CD4-positive, alpha-beta T cell treated with Interleukin-6 for 4 hours (primary cell): Measurements from ENCODE around the gene HOXA1.
A peak's percentile ranks its signal among the peaks of the same experiment; 100 is the strongest.

Experiments
- DNase-seq: peaks from one replicate; pipeline ENCODE4 v3.0.0-alpha.2; 2020; ENCODE audit warnings: mixed read lengths

Gene HOXA1

GRCh38 chr7:27104341-27105058, 8.7 kb upstream of the HOXA1 start:
- no peak for DNase-seq

DNA sequence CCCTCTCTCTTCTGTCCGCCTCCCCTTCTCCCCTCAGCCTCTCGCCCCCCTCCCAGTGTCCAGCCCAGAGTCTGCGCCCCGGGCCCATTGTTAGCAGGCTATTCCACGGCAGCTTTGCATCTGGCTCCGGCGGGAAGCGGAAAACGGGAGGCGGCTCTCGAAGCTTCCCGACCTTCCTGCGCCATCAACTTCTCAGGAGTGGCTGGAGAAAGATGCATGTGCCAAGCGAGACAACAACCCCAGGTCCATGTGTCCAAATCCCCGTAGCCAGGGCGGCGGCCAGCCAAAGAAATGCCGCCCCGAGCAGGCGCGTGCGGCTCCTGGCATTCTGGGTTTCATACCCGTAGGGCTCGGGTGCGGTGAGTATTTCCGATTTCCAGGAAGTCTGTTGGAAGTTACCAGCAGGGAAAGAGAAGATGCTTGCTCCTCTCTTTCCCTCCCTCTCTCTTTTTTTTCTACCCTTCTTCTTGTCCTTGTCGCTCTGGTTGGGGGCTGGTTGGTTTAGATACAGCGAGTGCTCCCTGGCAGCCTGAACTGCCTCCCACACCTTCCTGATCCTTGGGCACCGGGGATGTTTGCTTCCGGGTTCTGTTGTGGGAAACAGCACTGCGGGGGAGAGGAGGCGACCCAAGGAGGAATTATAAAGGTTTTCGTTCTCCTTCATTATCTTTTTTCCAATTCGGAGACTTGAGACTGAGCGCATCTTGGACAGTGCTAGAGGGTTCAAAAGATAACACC, 7.9 kb upstream of the HOXA1 start:
- DNase-seq = no peak

DNA sequence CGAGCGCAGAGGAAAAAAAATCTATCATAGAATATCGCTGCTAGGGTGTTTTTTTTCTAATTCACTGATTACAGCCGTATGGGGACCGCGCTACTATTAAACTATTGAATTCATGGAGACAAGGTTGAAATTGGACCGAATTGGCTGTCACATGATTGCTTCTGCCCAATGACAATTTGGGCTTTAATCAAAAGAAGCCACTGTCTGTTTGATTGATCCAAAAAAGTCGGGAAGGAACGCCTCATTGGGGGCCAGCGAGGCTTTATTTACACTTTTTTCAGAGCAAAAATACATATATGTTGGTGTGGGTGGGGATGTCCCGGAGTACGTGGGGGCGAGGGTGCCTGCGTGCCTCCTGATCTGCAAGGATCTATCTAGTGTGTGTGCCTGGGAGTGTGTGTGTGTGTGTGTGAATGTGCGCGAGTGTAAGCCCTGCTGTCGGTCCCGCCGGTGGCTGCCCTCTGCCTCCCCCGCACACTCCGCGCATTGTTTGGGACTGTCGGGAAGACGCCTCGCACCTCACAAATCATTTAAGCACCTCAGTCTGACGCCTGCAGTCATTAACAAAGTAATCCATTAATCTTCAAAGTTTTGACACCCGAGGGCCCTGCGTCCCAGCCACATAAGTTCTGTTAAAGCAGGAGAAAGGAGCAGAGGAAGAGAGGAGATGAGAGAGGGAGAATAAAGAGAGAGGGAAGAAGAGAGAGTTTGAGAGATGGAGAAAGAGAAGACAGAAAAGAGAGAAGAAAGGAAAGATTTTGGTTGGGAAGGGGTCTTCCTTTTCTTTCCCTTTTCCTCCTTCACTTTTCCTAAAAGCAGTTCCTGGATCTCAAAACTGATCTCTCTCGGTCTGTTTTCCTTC, 7.0 kb upstream of the HOXA1 start, which contains the start of gene HOXA2:
Gene HOXA2, minus strand, starts transcription at position 103 of the 862 bp plus-strand sequence. CDS start 183 bp downstream, outside the sequence.
- DNase-seq = no peak

DNA sequence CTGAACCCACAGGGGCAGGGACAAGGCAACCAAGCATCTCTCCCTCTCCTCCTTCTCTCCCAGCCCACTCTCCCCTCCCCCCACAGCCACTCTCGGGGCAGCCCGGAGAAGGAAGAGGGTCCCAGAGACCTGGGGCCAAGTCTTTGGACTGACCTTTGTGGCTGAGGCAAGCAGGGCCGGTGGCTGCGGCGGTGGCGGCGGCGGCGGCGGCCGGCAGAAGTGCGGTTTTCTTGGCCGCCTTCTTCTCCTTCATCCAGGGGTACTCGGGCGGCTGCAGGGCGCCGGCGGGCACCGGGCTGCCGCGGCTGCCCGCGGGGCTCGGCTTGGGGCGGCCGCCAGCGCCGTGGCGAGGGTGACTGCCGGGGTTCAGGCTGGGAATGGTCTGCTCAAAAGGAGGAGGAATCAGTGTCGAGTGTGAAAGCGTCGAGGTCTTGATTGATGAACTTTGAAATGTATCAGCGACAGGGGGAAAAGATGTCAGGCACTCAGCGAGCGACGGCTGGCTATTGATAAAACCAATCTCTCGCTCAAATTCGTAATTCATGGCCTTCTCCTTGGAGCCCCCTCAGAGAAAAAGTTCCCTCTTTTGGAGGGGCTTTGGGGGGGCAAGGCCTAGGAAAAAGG, 6.3 kb upstream of the HOXA1 start:
- no peak for DNase-seq

DNA sequence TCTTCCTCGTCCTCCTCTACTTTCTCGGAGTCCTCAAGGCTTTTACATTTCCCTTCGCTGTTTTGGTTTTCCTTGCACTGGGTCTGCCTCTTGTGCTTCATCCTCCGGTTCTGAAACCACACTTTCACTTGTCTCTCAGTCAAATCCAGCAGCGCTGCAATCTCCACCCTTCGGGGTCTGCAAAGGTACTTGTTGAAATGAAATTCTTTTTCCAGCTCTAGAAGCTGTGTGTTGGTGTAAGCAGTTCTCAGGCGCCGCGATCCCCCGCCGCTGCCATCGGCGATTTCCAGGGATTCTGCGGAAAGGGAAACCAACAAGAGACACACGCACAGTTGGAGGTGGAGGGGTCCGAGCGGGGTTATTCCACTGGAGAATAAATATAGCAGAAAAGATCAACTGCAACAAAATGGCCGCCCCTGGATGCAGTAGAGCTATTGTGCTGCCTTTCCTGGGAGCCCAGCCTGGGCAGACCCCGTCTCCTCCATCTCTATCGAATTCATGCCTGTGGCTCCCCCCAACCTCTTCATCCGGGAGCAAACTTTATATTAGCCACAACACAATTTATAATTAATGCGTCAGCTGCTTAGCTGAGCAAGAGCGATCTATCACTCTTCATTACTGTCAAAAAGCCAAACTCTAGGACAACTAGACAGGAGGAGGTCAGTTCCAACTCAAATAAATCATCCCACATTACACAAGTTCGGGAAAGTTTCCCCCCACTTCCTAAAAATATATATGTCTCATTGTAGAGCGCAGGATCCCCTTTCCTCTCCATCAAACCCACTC, 5.6 kb upstream of the HOXA1 start:
- DNase-seq = no peak

DNA sequence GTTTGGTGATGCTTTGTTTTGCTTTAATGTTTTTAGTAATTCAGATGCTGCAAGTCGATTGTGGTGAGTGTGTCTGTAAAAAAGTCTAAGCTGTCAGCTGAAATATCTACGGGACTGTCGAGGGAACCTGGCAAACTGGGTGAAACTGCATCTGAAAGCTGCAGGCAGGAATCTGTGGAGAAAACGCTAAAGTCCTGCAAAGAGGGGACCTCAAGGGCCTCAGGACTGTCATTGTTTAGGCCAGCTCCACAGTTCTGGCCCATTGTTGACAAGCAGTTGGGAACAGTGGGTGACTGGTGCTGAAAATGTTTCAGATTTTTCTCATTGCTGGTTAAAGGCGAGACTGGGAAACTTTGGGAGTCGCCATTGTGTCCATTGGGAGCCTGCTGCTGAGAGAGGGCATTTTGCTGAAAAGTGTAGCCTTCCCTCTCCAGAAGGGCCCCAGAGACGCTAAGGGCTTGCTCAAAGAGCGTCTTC, 4.9 kb upstream of the HOXA1 start:
- DNase-seq = no peak

- no peak for DNase-seq
These were observed 3.9 kb upstream of the HOXA1 start for GRCh38 chr7:27099453-27100370.

- DNase-seq = no peak
These were observed 3.0 kb upstream of the HOXA1 start for GRCh38 chr7:27098578-27099451.

- DNase-seq = no peak
These were observed 2.1 kb upstream of the HOXA1 start for GRCh38 chr7:27097686-27098577.

- no peak for DNase-seq
These were observed 1.1 kb upstream of the HOXA1 start for GRCh38 chr7:27096768-27097514.

DNA sequence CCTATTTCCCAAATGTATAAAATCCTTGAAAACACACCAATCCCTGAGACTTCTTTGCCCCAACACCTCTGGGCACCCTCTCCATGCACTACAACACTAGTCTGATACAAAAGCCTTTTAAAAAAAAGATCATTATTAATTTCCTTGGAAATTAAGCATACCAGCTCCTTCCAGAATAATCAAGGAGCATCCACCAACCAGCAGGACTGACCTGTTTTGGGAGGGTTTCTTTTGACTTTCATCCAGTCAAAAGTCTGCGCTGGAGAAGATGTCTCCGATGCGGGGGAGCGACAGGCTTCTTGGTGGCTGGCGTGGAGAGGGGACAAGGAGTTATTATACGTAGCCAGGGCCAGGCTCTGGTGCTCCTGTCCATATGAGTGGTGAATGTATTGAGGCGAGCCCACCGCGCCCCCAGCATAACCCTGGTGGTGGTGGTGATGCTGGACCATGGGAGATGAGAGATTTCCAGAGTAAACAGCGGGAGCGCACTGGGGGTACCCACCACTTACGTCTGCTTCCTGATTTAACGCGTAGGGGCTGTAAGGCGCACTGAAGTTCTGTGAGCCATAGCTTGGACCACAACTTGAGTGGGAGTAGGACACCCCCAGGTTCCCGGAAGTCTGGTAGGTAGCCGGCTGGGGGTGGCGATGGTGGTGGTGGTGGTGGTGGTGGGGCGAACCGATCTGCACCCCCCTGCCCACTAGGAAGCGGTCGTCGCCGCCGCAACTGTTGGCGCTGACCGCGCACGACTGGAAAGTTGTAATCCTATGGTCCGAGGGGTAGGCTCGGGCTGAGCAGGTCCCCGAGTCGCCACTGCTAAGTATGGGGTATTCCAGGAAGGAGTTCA, 527 bp downstream of the HOXA1 start:
- DNase-seq = peak; percentile 19

DNA sequence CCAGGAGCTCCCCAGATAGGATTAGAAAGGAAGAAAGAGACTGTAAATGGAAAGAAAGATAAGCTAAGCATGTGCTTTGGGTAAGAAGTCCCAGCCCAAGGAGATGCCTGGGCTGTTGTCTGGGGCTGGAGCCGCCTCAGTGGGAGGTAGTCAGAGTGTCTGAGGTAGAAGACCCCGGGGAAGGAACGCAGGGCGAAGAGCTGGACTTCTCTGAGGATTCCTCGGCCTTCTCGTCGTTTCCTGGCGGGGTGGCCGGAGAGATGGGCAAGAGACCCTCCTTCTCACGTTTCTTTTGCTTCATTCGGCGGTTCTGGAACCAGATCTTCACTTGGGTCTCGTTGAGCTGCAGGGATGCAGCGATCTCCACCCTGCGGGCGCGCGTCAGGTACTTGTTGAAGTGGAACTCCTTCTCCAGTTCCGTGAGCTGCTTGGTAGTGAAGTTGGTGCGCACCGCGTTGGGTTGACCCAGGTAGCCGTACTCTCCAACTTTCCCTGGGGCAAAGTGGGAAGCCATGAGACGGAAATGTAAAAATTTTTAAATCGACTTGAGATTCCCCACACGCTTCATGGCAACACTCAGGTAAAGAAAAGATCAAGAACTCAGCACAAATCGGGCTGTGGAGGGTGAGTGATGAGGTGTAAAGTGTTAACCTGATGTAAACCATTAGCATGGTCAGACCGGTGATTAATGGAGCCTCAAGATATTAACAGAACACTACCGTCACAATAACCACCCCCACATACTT, 1.3 kb downstream of the HOXA1 start:
- DNase-seq = no peak

DNA sequence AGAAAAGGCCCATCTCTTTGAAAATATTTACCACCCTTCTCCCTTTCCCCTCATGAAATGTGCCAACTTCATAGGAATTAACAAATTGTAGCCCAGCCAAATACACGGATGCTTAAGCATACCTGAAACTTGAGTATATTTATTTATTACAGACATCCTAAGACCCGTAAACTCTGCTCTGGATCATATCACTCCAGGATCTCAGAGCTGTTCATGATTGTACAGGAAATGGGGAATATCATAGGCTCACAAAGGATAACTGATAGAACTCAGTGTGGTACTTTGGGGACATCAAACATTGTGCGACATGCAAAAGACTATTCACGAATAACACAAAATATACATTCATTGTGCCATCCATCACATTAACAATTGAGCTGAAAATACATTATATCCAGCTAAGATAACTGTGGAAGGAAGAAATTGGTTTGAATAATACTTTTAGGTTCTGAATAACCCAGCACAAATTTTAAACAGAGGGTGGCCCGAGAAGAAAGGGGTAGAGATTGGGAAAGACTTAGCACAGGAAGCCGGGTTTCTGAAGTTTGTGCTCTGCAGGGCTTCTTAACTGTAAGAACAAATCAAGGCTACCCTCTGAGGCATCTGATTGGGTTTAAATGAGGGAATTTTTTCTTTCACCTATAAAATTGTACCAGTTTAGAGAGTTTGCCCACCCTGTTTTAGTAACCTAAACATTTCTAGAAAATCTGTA, 2.5 kb downstream of the HOXA1 start:
- DNase-seq = no peak

DNA sequence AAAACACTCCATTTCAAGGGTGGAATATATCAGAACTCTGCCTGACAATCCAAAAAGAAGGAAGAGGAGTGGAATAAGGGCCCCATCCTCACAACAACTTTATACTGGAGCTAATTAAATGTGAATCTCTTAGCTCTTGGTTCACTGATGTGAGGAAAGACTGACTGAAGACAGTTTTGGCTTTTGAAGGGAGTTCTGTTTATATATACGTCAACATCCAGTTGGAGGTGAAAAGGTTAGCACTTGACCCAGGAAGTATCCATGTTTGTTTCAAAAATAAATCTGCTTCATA, 3.0 kb downstream of the HOXA1 start:
- DNase-seq = no peak

DNA sequence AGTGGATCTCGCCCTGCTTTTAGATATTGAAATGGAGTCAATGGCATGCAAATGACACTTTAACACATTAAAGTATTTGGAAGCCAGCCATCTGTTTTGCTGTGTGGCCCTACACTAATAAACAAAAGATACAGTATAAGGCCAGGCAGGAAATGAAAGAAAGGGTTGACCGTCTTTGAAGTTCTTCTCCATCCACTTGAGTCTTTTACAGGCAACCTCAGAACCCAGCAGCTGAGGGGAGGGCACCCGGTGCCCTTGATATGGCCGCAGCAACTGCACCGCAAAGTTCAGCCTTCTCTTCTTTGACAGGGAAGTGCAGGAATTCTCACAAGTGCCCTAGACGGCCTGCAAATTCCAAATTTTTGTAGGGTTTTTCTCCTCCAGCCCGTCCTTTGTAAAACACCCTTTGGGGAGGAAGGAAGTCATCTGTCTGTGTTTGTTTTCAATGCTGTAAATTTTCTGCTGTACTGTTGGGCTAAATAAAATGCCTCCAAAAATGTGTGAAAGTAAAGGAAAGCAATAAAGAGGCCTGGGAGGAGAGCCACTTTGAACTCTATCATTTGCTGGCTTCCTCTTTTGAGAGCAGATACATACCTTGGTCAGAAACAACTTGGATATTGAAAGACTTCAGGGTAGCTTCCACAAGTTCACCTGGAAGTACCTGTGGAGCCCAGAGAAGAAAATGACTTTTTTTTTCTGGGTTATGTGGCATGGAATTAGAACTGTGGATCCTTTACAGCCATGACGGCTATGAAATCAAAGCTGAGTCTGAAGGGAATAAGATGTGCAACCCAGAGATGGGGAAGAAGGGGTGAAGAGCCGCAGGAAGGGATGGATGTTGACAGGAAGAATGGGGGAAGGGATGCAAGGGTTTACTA, 3.6 kb downstream of the HOXA1 start:
- no peak for DNase-seq
